Gastroesophageal sphincter (tissue), 4 donors: ENCODE data around the gene CCDC54. TPM values are rescaled to one million over a fixed set of nuclear protein-coding genes. Genes with fewer than 3 reads are reported as not detected.

Experiments
- ATAC-seq: fragments of 150-250 bp; one replicate; pipeline ENCODE4 v1.9.1; 2016; ENCODE audit warnings: mild to moderate bottlenecking, moderate library complexity
- H3K27ac ChIP-seq, 4 donors: fragments of 200-600 bp; sonication (generic) in 3 of 4; 1 replicate in 3 of 4; 2 replicates in 1 of 4; pipeline ENCODE4 v1.5.1; 2016 to 2019
- H3K27me3 ChIP-seq: fragments of 200-600 bp; sonication (generic); one replicate; pipeline ENCODE4 v1.5.1; 2019
- H3K36me3 ChIP-seq, 2 donors: fragments of 200-600 bp; sonication (generic); one replicate each; pipeline ENCODE4 v1.5.1; 2019; ENCODE audit warnings: control low read depth in 1 of 2
- H3K4me1 ChIP-seq, 3 donors: fragments of 200-600 bp; sonication (generic); 1 replicate in 2 of 3; 2 replicates in 1 of 3; pipeline ENCODE4 v1.5.1; 2016 to 2019; ENCODE audit warnings: control low read depth in 2 of 3
- H3K4me3 ChIP-seq, 2 donors: fragments of 200-600 bp; sonication (generic); one replicate each; pipeline ENCODE4 v1.5.1; 2019; ENCODE audit warnings: mild to moderate bottlenecking in 1 of 2, moderate library complexity in 1 of 2
- H3K9me3 ChIP-seq, 3 donors: fragments of 200-600 bp; sonication (generic); one replicate each; pipeline ENCODE4 v1.5.1; 2017 to 2019; ENCODE audit warnings: control low read depth in 2 of 3
- CTCF ChIP-seq, 4 experiments: fragments of 200-600 bp in 2 of 4; fragments of 450-650 bp in 2 of 4; sonication (generic) in 1 of 4; IDR thresholded peaks; one replicate each; pipeline ENCODE4 v1.5.1; 2017 to 2019; ENCODE audit warnings: antibody characterized with exemption in 4 of 4, mild to moderate bottlenecking in 2 of 4, moderate library complexity in 2 of 4
- EP300 ChIP-seq: sonication (generic); formaldehyde crosslinking; IDR thresholded peaks from one replicate; pipeline ENCODE4 v1.6.1; 2017; ENCODE audit warnings: antibody characterized with exemption, mild to moderate bottlenecking
- POLR2A ChIP-seq, 2 donors: fragments of 450-650 bp; IDR thresholded peaks; one replicate each; pipeline ENCODE4 v1.6.1; 2017; ENCODE audit warnings: antibody characterized with exemption in 2 of 2, mild to moderate bottlenecking in 2 of 2, moderate library complexity in 1 of 2
- POLR2AphosphoS5 ChIP-seq: sonication (generic); formaldehyde crosslinking; IDR thresholded peaks from one replicate; pipeline ENCODE4 v1.6.1; 2017; ENCODE audit warnings: antibody characterized with exemption
- WGBS, 2 donors: methylation state at CpG; one replicate each; pipeline ENCODE4 v1.1.5; 2018; ENCODE audit warnings: low coverage in 1 of 2; 5-methylcytosine and 5-hydroxymethylcytosine counted together
- total RNA-seq, 4 donors: library from RNA; depleted of rRNA; stranded (reverse); fragments of >200 nt; gene quantifications; one replicate each; pipeline ENCODE4 v1.1.0, GENCODE V29; 2016

The CCDC54 gene
- total RNA-seq, 4 donors from 2014 or later, result not detected

DNA sequence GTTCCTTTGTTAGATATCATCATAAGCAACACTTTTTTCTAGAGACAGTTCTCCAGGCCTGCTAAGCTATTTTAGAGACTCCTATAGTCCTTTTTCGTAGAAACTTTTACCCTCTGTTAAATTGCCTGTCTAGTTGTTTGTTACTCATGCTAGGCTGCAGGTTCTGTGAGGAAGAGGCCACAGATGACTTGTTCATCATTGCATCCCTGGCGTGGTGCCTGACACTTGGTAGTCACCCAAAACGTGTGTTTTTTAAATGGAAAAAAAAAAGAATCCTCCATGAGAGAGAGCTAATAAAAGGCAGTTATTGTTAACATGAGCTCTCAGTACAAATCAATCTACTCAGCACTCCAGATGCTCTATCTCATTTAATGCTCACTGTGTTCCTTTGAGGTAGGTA lies 35.1 kb downstream of the CCDC54 start:
- Histone ChIP-seq H3K36me3 (no peaks in the 10 kb centered on the region), H3K4me1 (no peaks in the 10 kb centered on the region), H3K4me3 (no peak overlapping the region), H3K27ac (no peak overlapping the region), H3K9me3 (peaks cover 0 to 12% (median 0%) of the 10 kb centered on the region in 3 donors), H3K27me3 (no peaks in the 10 kb centered on the region)
- no peak for ATAC-seq
- WGBS, 2 donors, result 39 to 61% methylated on average over 3 of the region's 3 CpGs
- TF ChIP-seq CTCF (IDR thresholded peaks at IDR 0.05), result no peak
- TF ChIP-seq POLR2A (IDR thresholded peaks at IDR 0.05), result no peak
- TF ChIP-seq EP300, result no peak
- no peak for TF ChIP-seq POLR2AphosphoS5

DNA sequence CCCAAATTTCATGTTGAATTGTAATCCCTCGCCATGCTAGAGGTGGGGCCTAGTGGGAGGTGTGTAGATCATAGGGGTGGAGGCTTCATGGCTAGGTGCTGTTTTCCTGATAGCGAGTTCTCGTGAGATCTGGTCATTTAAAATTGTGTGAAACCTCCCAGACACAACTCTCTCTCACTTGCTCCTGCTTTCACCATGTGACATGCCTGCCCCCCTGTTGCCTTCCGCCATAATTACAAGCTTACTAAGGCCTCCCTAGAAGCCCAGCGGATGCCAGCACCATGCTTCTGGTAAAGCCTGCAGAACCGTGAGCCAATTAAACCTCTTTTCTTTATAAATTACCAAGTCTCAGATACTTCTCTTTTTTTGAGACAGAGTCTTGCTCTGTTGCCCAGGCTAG lies 36.0 kb downstream of the CCDC54 start:
- WGBS, 2 donors, result 97% methylated on average over 3 to 5 of the region's 6 CpGs
- no peaks in the 10 kb centered on the region for H3K4me1 ChIP-seq
- H3K27ac ChIP-seq, result no peak overlapping the region
- TF ChIP-seq POLR2A (IDR thresholded peaks at IDR 0.05) (no peak), CTCF (IDR thresholded peaks at IDR 0.05) (no peak), EP300 (no peak), POLR2AphosphoS5 (no peak)
- no peaks in the 10 kb centered on the region for H3K27me3 ChIP-seq
- no peak overlapping the region for H3K4me3 ChIP-seq
- H3K36me3 ChIP-seq, result no peaks in the 10 kb centered on the region
- no peak for ATAC-seq
- H3K9me3 ChIP-seq, result peaks cover 0 to 12% (median 0%) of the 10 kb centered on the region in 3 donors

GRCh38 chr3:107414325-107414964 lies 37.2 kb downstream of the CCDC54 start:
- ATAC-seq, result no peak
- TF ChIP-seq CTCF (IDR thresholded peaks at IDR 0.05), result no peak
- TF ChIP-seq POLR2A (IDR thresholded peaks at IDR 0.05), result no peak
- TF ChIP-seq EP300, result no peak
- no peak for TF ChIP-seq POLR2AphosphoS5

DNA sequence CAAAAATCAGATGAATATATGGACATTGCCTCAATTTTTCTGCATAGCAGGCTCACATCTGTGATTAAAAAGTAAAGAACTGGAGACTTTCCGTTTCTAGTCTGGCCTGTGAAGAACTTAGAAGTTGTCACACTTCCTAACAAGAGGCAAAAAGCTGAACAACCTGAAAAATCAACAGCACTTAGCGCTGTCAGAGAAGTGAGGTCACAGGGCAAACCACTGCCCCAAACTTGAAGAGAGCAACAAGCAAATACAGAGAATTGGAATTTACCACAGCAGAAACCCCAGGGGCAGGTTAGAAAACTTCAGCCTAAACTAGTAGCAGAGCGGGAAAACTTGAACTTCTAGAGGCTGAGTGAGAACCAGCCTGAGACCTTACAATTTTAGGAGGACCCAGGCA lies 38.9 kb downstream of the CCDC54 start:
- Histone ChIP-seq H3K4me1 (peaks cover 0 to 4% (median 0%) of the 10 kb centered on the region in 3 donors), H3K27ac (no peak overlapping the region), H3K36me3 (no peaks in the 10 kb centered on the region), H3K4me3 (no peak overlapping the region), H3K9me3 (no peaks in the 10 kb centered on the region), H3K27me3 (no peaks in the 10 kb centered on the region)
- no peak for ATAC-seq
- TF ChIP-seq EP300, result no peak
- TF ChIP-seq CTCF (IDR thresholded peaks at IDR 0.05), result no peak
- TF ChIP-seq POLR2AphosphoS5, result no peak
- TF ChIP-seq POLR2A (IDR thresholded peaks at IDR 0.05), result no peak
- 95 to 100% methylated on average over 2 to 3 of the region's 3 CpGs for WGBS, 2 donors

More at GRCh38 chr3:107414325-107414964, 37.2 kb downstream of the CCDC54 start:
- H3K27me3 ChIP-seq, result no peaks in the 10 kb centered on the region
- no peak overlapping the region for H3K27ac ChIP-seq
- no peak overlapping the region for H3K4me3 ChIP-seq
- H3K36me3 ChIP-seq, result no peaks in the 10 kb centered on the region
- H3K9me3 ChIP-seq, result peaks cover 0 to 5% (median 0%) of the 10 kb centered on the region in 3 donors
- no peaks in the 10 kb centered on the region for H3K4me1 ChIP-seq
- 100% methylated on average over 1 of the region's 1 CpG for WGBS, 2 donors

DNA sequence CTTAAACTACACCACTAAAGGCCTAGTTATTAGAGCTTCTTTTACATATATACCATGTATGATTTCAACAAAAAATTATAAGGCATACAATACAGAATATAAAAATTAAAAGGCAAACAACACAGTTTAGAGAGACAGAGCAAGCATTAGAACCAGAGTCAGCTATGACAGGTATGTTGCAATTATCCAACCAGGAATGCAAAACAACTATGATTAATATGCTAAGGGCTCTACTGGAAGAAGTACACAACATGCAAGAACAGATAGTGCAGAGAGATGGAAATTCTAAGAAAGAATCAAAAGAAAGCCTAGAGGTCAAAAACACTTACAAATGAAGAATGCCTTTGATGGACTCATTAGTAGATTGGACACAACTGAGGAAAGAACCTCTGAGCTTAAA lies 39.6 kb downstream of the CCDC54 start:
- Histone ChIP-seq H3K36me3 (no peaks in the 10 kb centered on the region), H3K27ac (no peak overlapping the region), H3K27me3 (no peaks in the 10 kb centered on the region), H3K4me1 (peaks cover 0 to 7% (median 0%) of the 10 kb centered on the region in 3 donors), H3K9me3 (no peaks in the 10 kb centered on the region), H3K4me3 (no peak overlapping the region)
- TF ChIP-seq POLR2AphosphoS5 (no peak), CTCF (IDR thresholded peaks at IDR 0.05) (no peak), POLR2A (IDR thresholded peaks at IDR 0.05) (no peak), EP300 (no peak)
- no peak for ATAC-seq
